Activated CD8-positive, alpha-beta memory T cell treated with anti-CD3 and anti-CD28 coated beads for 4 hours (primary cell): ENCODE data around the gene OGG1.
"Not testable (repeated sequence)": the region's sequence is repeated elsewhere in the genome, so short reads cannot be mapped to it uniquely, and the experiment has no call there.

ENCODE experiments used
- DNase-seq, 2 donors: peaks; one replicate each; pipeline ENCODE4 v3.0.0-alpha.2; 2020; ENCODE audit warnings: low read depth in 2 of 2

The OGG1 gene

DNA sequence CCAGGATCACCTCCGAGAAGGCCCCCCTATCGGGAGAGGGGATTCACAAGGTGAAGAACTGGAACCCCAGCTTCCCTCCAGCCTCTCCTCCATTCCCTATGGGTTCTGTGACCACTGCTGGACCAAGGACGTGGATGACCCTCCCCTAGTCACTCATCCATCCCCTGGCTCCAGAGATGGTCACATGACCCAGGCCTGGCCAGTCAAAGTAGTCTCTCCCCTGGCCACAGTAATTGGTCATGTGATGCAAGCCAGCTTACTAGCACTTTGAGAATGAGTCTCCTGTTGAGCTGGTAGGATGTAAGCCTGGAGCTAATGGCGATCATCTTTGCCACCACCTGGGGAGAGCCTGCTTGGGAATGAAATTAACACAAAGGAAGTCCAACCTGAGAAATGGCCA lies 16.1 kb downstream of the OGG1 start:
- no peak for DNase-seq

GRCh38 chr3:9767418-9767817 lies 17.7 kb downstream of the OGG1 start:
- DNase-seq, result no peak

GRCh38 chr3:9768141-9768775 lies 18.5 kb downstream of the OGG1 start:
- no peak for DNase-seq

GRCh38 chr3:9769012-9769411 lies 19.3 kb downstream of the OGG1 start:
- no peak for DNase-seq

- no peak for DNase-seq
These were observed 19.9 kb downstream of the OGG1 start, which contains the start of gene CAMK1 for GRCh38 chr3:9769426-9770275. Gene CAMK1, minus strand, starts transcription at chr3:9769947. Its CDS starts 2,198 bp downstream, at chr3:9767749.

GRCh38 chr3:9770276-9770812 lies 20.6 kb downstream of the OGG1 start:
- DNase-seq, result no peak

- DNase-seq, result not testable (repeated sequence)
These were observed 21.3 kb downstream of the OGG1 start for GRCh38 chr3:9771007-9771406.

GRCh38 chr3:9776896-9777693 lies 27.3 kb downstream of the OGG1 start:
- no peak for DNase-seq

DNA sequence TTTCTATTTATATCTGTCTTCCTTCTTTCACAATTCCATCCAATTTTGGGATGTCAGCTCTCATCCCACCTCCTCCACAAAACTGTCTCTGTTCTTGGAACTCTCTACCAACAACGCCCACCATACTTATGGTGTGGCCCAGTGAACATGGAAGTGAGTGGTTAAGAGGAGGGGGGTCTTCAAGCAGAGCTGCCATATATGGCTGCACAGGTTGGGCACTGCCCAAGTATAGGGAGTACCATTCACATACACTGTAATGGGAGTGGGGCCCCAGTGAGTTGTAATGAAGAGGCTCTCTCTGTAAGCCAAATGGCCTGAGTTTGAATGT lies 27.9 kb downstream of the OGG1 start:
- no peak for DNase-seq

GRCh38 chr3:9778143-9779074 lies 28.7 kb downstream of the OGG1 start:
- DNase-seq, result peak in 1 of 2 donors; percentile 36

DNA sequence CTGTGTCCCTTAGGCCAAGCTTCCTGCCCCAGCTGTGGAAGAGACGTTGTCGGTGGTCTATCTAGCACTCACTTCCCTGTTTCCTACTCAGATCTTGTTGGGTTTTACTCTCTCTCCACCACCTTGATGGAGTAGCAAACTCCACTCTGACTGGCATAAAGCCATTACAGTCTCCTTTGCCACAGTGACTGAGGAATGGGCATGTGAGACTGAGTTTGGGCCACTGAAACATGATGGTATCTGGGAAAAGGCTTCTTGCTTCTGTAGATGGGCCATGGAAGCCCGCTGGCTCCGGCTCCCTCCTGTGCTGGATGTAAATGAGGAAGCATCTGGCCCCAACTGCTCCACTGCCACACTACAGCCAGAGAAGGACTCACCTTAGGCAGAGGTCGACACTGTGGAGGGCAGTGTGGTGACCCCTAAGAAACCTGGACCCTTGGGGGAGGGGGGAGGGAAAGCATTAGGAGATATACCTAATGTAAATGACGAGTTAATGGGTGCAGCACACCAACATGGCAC lies 29.4 kb downstream of the OGG1 start:
- no peak for DNase-seq

DNA sequence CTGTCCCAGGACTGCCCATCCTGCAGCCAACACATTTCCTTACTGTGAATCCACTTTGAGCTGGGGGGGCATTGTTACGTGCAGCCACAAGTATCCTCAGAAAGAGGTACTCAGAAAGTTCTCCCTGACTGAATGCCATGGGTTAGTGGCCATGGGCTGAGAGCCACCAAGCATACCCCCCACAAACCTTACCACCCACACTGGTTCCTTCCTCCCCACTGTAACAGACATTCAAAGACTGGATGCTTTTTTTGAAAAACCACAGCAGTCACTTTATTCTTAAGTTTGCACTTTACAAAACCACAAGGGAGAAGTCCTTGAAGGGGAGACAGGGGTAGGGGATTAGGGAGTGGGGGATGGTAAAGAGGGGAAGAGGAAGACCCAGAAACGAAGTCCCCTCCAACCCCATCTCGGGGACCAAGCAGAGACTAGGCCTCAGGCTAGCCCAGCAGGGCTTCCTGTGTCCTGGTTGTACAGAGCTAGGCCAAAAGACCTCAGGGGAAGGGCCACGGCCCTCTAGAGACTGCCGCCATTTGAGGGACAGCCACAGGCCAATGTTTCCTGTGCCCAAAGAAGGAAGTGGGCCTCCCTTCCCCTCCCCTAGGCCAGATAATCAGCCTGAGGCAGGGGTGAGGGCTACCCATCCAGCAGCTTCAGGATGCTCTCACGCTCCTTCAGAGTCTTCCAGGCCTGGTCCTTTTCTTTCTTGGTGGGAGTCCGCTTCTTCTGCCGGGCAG lies 30.1 kb downstream of the OGG1 start:
- DNase-seq, result no peak

GRCh38 chr3:9780458-9780812 lies 30.7 kb downstream of the OGG1 start:
- no peak for DNase-seq

DNA sequence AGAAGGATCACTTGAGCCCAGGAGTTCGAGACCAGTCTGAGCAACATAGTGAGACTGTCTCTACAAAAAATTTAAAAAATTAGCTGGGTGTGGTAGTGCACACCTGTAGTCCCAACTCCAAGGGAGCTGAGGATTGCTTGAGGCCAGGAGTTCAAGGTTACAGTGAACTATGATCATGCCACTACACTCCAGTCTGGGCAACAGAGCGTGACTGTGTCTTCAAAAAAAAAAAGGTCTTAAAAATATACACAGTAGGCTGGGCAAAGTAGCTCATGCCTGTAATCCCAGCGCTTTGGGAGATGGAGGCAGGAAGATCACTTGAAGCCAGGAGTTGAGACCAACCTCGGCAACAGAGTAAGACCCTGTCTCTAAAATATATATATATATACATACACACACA lies 31.2 kb downstream of the OGG1 start:
- DNase-seq, result no peak

GRCh38 chr3:9781551-9781950 lies 31.8 kb downstream of the OGG1 start:
- no peak for DNase-seq

GRCh38 chr3:9781978-9782603 lies 32.3 kb downstream of the OGG1 start:
- no peak for DNase-seq

- no peak for DNase-seq
These were observed 33.0 kb downstream of the OGG1 start for GRCh38 chr3:9782770-9783169.

GRCh38 chr3:9783954-9784353 lies 34.2 kb downstream of the OGG1 start:
- no peak for DNase-seq

- DNase-seq, result no peak
These were observed 35.2 kb downstream of the OGG1 start for GRCh38 chr3:9784965-9785364.

DNA sequence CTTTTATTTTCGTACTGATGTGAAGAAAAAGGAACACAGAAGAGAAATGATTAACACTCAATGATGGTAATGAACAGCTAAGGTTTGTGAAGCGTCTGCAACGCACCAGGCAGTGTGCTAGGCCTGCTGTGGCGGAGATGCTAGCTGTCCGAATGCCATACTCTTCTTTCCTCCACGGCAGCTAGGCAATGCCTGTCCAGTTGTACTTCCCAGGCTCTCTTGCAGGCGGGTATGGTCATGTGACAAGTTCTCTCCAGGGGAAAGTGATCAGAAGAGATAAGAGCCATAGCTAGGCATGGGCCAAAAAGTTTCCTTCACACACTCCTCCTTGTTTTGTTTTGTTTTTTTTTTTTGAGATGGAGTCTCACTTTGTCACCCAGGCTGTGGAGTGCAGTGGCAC lies 35.9 kb downstream of the OGG1 start:
- no peak for DNase-seq
